HAP-1 (cell line): ENCODE results near the gene WFDC8.
"Not testable (repeated sequence)": the region's sequence is repeated elsewhere in the genome, so short reads cannot be mapped to it uniquely, and the experiment has no call there.

Experiments used
- DNase-seq, 2 experiments: peaks; one replicate each; pipeline ENCODE4 v3.0.0-alpha.2; 2016 to 2020; ENCODE audit warnings: low spot score in 2 of 2
- H3K27me3 ChIP-seq: fragments of 250-450 bp; sonication (Bioruptor Pico); 2 replicates; pipeline ENCODE4 v1.5.1; 2020; ENCODE audit warnings: low read depth, mild to moderate bottlenecking, moderate library complexity
- H3K36me3 ChIP-seq: fragments of 250-450 bp; sonication (Bioruptor Pico); replicated peaks from 2 replicates; pipeline ENCODE4 v1.5.1; 2020; ENCODE audit warnings: mild to moderate bottlenecking
- H3K4me1 ChIP-seq: fragments of 250-450 bp; sonication (Bioruptor Pico); 2 replicates; pipeline ENCODE4 v1.5.1; 2020; ENCODE audit warnings: mild to moderate bottlenecking
- H3K4me3 ChIP-seq: fragments of 250-450 bp; sonication (Bioruptor Pico); 2 replicates; pipeline ENCODE4 v1.5.1; 2020; ENCODE audit warnings: mild to moderate bottlenecking, moderate library complexity
- H3K9me3 ChIP-seq: fragments of 250-450 bp; sonication (Bioruptor Pico); 2 replicates; pipeline ENCODE4 v1.5.1; 2020; ENCODE audit warnings: mild to moderate bottlenecking, moderate library complexity
- in situ Hi-C: fragments of 300-500 bp; cut with MboI; formaldehyde crosslinking; loops from 3 replicates; pipeline ENCODE4 v1.14.3; 2020; ENCODE audit warnings: low sequenced_read_pairs, inconsistent platforms, mixed read lengths

WFDC8 gene

DNA sequence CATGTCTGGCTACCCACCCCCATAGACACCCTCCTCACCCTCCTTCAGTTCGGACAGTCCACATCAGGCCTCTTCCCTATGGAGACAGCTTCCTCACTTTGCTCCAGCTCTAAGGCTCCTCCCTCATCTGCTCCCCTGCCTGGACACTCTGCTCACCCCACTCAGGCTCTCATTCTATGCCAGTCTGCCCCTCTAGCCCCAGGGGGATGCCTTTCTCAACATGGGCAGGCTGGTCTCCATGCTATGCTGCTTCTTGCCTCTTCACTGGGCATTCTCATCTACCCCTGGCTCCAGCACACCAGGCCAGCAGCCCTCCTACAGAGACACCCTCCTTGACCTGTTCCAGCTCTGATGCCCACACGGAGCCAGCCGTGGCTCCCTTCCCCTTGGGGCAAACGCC, at the start of gene WFDC8:
TSS of gene WFDC8 (minus strand) at position 101 of the 400 bp plus-strand sequence. CDS start at position 64, 37 bp downstream.
- Histone ChIP-seq H3K27me3 (peaks cover 7% of the 10 kb centered on the region), H3K9me3 (no peaks in the 10 kb centered on the region), H3K36me3 (no peaks in the 10 kb centered on the region), H3K4me1 (peaks cover 20% of the 10 kb centered on the region), H3K4me3 (no peak within 1 kb of the TSS)
- no peak for DNase-seq
- in situ Hi-C loops = no loop called here

DNA sequence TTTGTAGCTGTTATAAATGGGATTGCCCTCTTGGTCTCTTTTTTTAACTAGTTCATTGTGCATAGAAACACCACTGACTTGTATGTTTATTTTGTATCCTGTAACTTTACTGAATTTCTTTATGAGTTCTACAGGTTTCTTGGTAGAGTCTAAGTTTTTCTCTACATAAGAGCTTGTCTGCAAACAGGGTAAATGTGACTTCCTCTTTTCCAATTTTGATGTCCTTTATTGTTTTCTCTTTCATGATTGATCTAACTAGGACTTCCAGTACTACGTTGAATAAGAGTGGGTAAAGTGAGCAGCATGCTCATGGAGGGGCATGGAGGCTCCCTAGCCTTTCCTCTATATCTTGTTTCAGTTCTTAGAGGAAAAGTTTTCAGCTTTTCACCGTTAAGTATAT, 47.5 kb upstream of the WFDC8 start:
- Histone ChIP-seq H3K4me1 (no peaks in the 10 kb centered on the region), H3K27me3 (no peaks in the 10 kb centered on the region), H3K36me3 (no peaks in the 10 kb centered on the region), H3K9me3 (no peaks in the 10 kb centered on the region; the same call in 1 of the 2 replicates), H3K4me3 (no peak overlapping the region)
- DNase-seq = no peak
- in situ Hi-C loops = no loop called here

DNA sequence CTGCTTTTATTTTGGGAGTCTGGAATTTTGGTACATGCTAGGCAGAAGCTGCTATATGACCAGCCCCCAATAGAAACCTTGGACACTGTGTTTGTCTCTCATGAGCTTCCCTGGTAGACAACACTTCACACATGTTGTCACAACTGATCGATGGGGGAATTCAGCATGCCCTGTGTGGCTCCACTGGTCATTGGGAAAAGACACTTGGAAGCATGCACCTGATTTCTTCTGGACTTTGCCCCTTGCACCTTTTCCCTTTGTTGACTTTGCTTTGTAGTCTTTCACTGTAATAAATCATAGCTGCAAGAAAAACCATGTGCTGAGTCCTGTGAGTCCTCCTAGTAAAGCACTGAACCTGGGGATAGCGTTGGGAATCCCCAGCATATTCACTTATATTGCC, 42.5 kb upstream of the WFDC8 start:
- DNase-seq = no peak
- Histone ChIP-seq H3K4me3 (no peak overlapping the region), H3K4me1 (no peaks in the 10 kb centered on the region), H3K27me3 (no peaks in the 10 kb centered on the region; the same call in 1 of the 2 replicates), H3K9me3 (no peaks in the 10 kb centered on the region), H3K36me3 (no peaks in the 10 kb centered on the region)
- in situ Hi-C loops = no loop called here

DNA sequence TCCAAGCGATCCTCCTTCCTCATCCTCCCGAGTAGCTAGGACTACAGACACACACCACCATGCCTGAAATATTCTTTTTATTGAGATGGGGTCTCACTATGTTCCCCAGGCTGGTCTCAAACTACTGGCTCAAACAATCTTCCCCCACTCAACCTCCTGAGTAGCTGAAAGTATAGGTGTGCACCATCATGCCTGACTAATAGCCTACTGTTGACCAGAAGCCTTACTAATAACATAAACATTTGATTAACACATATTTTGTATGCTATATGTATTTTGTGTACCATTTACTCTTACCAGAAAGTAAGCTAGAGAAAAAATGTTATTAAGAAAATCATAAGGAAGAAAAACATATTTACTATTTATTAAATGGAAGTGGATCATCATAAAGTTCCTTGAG, 38.5 kb upstream of the WFDC8 start:
- no peaks in the 10 kb centered on the region for H3K4me1 ChIP-seq
- H3K36me3 ChIP-seq = no peaks in the 10 kb centered on the region
- in situ Hi-C loops = no loop called here
- DNase-seq = no peak
- no peak overlapping the region for H3K4me3 ChIP-seq
- H3K27me3 ChIP-seq = no peaks in the 10 kb centered on the region; the same call in 1 of the 2 replicates
- no peaks in the 10 kb centered on the region for H3K9me3 ChIP-seq

DNA sequence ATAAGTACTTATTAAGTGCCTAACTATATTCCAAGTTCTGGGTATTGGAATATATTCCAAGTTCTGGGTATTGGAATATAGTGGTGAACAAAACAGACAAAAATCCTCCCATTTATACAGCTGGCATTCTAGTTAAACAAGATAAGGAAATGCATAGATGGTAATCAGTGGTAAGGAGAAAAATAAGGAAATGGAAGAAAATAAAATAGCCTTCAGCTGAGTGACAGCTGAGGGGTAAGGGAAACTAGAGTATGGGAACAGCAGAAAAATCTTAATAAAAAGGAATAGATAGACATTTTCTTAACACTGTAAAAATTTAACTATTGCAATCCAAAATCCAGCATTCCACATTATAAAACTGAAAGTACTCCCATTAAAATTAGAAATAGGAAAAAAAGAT, 33.2 kb upstream of the WFDC8 start:
- in situ Hi-C loops = no loop called here
- no peak for DNase-seq
- Histone ChIP-seq H3K4me1 (no peaks in the 10 kb centered on the region), H3K9me3 (no peaks in the 10 kb centered on the region), H3K36me3 (no peaks in the 10 kb centered on the region), H3K4me3 (no peak overlapping the region), H3K27me3 (no peaks in the 10 kb centered on the region)

DNA sequence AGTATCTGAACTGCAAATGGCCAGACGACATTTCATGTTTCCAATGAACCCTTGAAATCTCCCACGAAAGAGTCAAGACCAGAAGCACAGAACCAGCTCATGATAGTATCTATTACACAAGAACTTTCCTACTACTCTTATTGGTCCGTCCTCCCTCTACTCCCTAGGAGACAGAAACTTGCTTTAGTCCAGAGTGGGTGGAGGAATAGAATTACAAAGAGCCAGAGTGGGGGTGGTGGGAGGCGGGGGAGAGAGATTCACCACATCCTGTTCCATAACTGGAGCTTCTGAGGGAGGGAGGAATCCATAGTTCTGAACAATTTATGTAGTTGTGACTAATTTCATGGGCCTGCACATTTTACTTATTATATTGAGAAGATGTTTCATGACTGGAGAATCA, 32.0 kb upstream of the WFDC8 start:
- Histone ChIP-seq H3K36me3 (no peaks in the 10 kb centered on the region), H3K27me3 (no peaks in the 10 kb centered on the region), H3K4me1 (no peaks in the 10 kb centered on the region), H3K4me3 (no peak overlapping the region), H3K9me3 (no peaks in the 10 kb centered on the region)
- in situ Hi-C loops = no loop called here
- no peak for DNase-seq

DNA sequence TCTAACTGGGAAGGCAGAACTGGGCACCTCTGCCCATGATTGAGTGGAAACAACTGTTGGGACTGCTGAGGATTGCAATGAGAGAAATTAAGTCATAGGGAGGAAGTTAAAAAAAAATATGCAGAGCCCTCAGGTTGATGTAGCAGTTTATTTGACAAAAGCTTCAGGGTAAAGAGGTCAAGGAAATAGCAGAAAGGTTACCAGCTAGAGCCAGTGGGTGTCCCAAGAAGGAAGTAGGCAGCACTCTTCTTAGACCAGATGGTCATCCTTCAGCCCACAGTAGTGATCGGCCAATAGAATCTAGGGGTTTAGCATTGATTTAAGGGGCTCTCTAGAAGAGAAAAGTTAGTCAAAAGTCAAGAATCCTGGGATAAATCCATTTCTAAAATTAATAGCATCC, 28.7 kb upstream of the WFDC8 start:
- Histone ChIP-seq H3K4me3 (no peak overlapping the region), H3K36me3 (no peaks in the 10 kb centered on the region), H3K27me3 (no peaks in the 10 kb centered on the region), H3K4me1 (no peaks in the 10 kb centered on the region), H3K9me3 (no peaks in the 10 kb centered on the region)
- in situ Hi-C loops = no loop called here
- no peak for DNase-seq

DNA sequence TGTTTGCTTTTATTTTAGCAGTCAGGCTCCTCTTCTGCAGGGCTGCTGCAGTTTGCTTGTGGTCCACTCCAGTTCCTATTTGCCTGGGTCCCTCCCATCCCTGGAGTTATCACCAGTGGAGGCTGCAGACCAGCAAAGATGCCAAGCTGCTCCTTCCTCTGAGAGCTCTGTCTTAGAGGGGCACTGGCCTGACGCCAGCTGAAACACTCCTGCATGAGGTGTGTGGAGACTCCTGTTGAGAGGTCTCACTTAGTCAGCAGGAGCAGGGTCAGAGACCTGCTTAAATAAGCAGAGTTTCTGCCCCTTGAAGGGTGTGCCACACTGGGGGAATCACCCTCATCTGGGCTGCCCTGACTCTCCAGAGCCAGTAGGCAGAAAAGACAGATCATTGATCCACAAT, 16.2 kb upstream of the WFDC8 start:
- in situ Hi-C loops = no loop called here
- Histone ChIP-seq H3K4me3 (no peak overlapping the region), H3K9me3 (no peaks in the 10 kb centered on the region), H3K27me3 (peaks cover 30% of the 10 kb centered on the region), H3K36me3 (no peaks in the 10 kb centered on the region), H3K4me1 (no peaks in the 10 kb centered on the region)
- no peak for DNase-seq

DNA sequence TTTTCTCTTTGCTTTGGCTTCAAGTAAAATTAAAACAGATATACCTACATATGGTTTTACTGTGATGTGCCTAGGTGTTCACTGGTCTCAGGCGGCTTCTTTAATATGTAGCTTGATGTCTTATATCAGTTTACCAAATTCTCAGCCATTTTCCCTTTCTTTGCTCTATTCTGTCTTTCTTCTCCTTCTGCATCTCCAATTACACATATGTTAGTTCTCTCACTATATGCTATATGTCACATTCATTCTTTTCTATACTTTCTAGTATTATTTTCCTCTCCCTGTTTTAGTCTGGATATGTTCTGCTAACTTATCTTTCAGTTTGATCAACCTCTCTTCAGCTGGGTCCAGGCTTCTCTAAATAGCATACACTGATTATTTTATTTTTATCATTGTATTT, 14.4 kb upstream of the WFDC8 start:
- in situ Hi-C loops = no loop called here
- no peaks in the 10 kb centered on the region for H3K36me3 ChIP-seq
- no peaks in the 10 kb centered on the region for H3K9me3 ChIP-seq
- no peak overlapping the region for H3K4me3 ChIP-seq
- H3K27me3 ChIP-seq = peaks cover 35% of the 10 kb centered on the region
- DNase-seq = no peak
- no peaks in the 10 kb centered on the region for H3K4me1 ChIP-seq

DNA sequence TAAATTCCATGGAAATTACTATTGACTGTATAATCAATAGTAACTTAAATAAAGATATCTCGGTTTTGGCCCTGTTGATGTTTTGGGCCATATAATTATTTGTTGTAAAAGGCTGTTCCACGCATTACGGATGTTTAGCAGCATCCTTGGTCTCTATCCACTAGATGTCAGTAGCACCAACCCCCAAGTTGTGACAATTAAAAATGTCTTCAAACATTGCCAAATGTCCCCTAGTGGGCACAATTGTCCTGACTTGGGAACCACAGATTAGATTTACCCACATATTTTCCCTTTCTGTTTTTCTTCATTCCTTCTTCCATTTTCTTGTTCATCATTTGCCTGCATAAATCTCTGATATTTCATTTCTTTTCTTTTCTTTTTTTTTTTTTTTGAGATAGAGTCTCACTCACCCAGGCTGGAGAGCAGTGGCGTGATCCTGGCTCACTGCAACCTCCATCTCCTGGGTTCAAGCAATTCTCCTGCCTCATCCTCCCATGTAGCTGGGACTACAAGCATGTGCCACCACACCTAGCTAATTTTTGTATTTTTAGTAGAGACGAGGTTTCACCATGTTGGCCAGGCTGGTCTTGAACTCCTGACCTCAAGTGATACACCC, 13.6 kb upstream of the WFDC8 start:
- H3K36me3 ChIP-seq = no peaks in the 10 kb centered on the region
- no peaks in the 10 kb centered on the region for H3K4me1 ChIP-seq
- in situ Hi-C loops = no loop called here
- H3K9me3 ChIP-seq = no peaks in the 10 kb centered on the region
- H3K27me3 ChIP-seq = peaks cover 29% of the 10 kb centered on the region
- no peak overlapping the region for H3K4me3 ChIP-seq
- peak; percentile 47 to 65 for DNase-seq

DNA sequence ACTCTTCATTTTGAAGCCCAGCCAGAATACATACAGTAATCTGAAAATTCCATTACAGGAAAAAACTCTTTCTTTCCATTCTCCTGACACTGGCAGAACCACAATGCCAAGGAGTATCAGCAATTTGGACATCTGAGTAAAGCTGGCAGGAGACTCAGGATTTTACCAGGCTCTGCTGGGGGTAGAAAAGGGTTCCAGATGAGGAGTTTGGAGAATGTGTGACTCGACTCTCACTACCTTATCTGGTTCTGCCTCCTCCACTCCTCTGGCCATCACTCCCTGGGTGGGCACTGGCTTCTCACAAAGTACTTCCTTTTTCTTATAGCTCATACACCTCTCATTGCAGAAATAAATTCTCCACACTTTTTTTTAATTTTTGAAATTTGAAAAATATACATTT, 10.6 kb upstream of the WFDC8 start:
- Histone ChIP-seq H3K36me3 (no peaks in the 10 kb centered on the region), H3K27me3 (peaks cover 11% of the 10 kb centered on the region; the same call in 1 of the 2 replicates), H3K9me3 (no peaks in the 10 kb centered on the region), H3K4me1 (no peaks in the 10 kb centered on the region), H3K4me3 (no peak overlapping the region)
- DNase-seq = no peak
- in situ Hi-C loops = no loop called here

DNA sequence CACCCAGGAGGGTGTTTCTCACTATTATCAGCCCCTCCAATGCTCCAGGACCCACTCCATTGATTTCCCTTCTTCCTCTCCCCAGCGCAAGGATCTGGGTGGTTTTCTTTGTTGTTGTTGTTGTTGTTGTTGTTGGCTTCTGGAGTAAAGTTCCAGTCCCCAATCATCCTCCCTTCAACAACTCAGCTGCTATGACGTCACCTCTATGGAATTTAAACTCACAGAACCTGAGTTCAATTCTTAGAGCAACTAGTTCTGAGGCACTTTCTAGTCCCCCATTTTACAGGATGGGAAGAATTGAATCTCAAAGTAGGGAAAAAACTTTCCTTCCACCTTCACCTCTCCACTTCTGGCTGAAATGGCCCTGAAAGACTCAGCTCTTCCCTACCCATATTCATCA, 9.7 kb upstream of the WFDC8 start:
- Histone ChIP-seq H3K36me3 (no peaks in the 10 kb centered on the region), H3K4me3 (no peak overlapping the region), H3K4me1 (no peaks in the 10 kb centered on the region), H3K27me3 (peaks cover 16% of the 10 kb centered on the region), H3K9me3 (no peaks in the 10 kb centered on the region)
- no peak for DNase-seq
- in situ Hi-C loops = no loop called here

DNA sequence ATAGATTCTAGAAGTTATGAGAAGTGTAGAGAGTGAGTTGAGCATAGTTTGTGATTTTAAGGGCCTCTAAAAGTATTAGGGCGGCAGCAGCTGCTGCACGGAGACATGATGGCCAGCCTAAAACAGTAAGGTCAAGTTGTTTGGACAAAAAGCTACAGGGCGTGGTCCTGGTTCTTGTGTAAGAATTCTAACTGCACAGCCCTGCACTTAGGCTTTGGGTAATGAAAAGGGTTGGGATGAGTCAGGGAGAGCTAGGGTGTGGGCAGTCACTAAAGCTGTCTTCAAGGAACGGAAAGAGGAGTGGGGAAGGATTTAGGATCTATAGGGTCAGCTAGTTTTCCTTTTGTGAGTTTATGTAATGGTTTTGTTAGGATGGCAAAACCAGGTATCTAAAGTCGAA, 6.9 kb upstream of the WFDC8 start:
- in situ Hi-C loops, H3K9me3 ChIP-seq, H3K36me3 ChIP-seq, DNase-seq, H3K4me3 ChIP-seq, H3K4me1 ChIP-seq: not testable (repeated sequence)
- H3K27me3 ChIP-seq = peaks cover 20% of the 10 kb centered on the region

DNA sequence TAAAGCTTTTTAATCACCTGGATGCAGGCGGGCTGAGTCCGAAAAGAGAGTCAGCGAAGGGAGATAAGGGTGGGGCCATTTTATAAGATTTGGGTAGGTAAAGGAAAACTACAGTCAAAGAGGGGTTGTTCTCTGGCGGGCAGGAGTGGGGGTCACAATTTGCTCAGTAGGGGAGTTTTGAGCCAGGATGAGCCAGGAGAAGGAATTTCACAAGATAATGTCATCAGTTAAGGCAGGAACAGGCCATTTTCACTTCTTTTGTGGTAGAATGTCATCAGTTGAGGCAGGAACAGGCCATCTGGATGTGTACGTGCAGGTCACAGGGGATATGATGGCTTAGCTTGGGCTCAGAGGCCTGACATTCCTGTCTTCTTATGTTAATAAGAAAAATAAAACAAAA, 5.2 kb upstream of the WFDC8 start:
- H3K36me3 ChIP-seq, in situ Hi-C loops, H3K4me1 ChIP-seq, H3K9me3 ChIP-seq, H3K4me3 ChIP-seq, DNase-seq: not testable (repeated sequence)
- peaks cover 15% of the 10 kb centered on the region for H3K27me3 ChIP-seq

DNA sequence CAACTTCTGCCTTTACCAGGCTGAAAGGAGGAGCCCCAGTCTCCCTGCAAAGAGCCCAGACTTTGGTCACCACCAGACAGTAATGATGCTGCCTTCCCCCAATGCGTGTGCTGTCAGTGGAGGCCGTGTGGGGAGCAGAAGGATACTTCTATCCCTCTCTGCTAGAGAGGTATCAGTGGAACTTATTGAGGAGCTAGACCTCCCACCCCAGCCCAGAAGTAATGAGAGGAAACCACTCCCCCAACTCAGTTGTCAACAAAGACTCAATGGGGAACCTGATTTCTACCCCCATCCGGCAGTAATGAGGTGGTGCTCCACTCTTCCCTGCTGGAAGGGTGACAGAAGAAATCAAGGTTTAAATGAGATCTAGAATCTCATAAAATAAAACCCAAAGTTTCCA, 4.4 kb upstream of the WFDC8 start:
- in situ Hi-C loops = no loop called here
- H3K4me1 ChIP-seq = peaks cover 8% of the 10 kb centered on the region
- H3K4me3 ChIP-seq = no peak overlapping the region

More for the DNA sequence above, 4.4 kb upstream of the WFDC8 start:
- peaks cover 11% of the 10 kb centered on the region for H3K27me3 ChIP-seq
- H3K36me3 ChIP-seq = no peaks in the 10 kb centered on the region
- H3K9me3 ChIP-seq = no peaks in the 10 kb centered on the region
- DNase-seq = no peak
